Mesodermal cell (in vitro differentiated cells): ENCODE data around the gene C20orf96.
"Not testable (repeated sequence)": the region's sequence is repeated elsewhere in the genome, so short reads cannot be mapped to it uniquely, and the experiment has no call there.

ENCODE experiments used
- H3K27ac ChIP-seq: 2 replicates; pipeline ENCODE4 v1.7.0; 2013; ENCODE audit warnings: mild to moderate bottlenecking, low read depth, low read length, moderate library complexity; ENCODE audit not compliant: severe bottlenecking
- H3K36me3 ChIP-seq: 2 replicates; pipeline ENCODE4 v1.7.1; 2013; ENCODE audit warnings: mild to moderate bottlenecking, low read length, moderate library complexity; ENCODE audit not compliant: control insufficient read depth, insufficient read depth
- H3K4me1 ChIP-seq: one replicate; pipeline ENCODE4 v1.7.1; 2013; ENCODE audit warnings: mild to moderate bottlenecking, low read length; ENCODE audit not compliant: insufficient read depth, control insufficient read depth, poor library complexity, severe bottlenecking
- H3K4me3 ChIP-seq: 2 replicates; pipeline ENCODE4 v1.7.0; 2013; ENCODE audit warnings: low read length, control low read depth, mild to moderate bottlenecking; ENCODE audit not compliant: insufficient read depth, poor library complexity, severe bottlenecking; ENCODE audit errors: extremely low read depth
- H3K9me3 ChIP-seq: 2 replicates; pipeline ENCODE4 v1.7.1; 2013; ENCODE audit warnings: mild to moderate bottlenecking, low read length, moderate library complexity; ENCODE audit not compliant: control insufficient read depth
- whole genome bisulfite sequencing, 2 experiments: methylation state at CpG; one replicate each; pipeline ENCODE4 v1.1.5; 2013; ENCODE audit warnings: missing lambda C conversion rate in 2 of 2; ENCODE audit not compliant: insufficient coverage in 2 of 2; 5-methylcytosine and 5-hydroxymethylcytosine counted together

Gene C20orf96

GRCh38 chr20:258269-258858, 32.2 kb downstream of the C20orf96 start:
- no peaks in the 10 kb centered on the region for H3K9me3 ChIP-seq
- WGBS, 2 experiments, result 61 to 78% methylated on average over 2 to 3 of the region's 4 CpGs
- no peak overlapping the region for H3K27ac ChIP-seq
- H3K4me3 ChIP-seq, result no peak overlapping the region
- H3K4me1 ChIP-seq, result no peaks in the 10 kb centered on the region
- no peaks in the 10 kb centered on the region for H3K36me3 ChIP-seq

- Histone ChIP-seq H3K36me3 (no peaks in the 10 kb centered on the region), H3K9me3 (no peaks in the 10 kb centered on the region), H3K27ac (no peak within 1 kb of the TSS), H3K4me3 (no peak within 1 kb of the TSS), H3K4me1 (no peaks in the 10 kb centered on the region)
- 88 to 98% methylated on average over 6 of the region's 7 CpGs for WGBS, 2 experiments
Measured at GRCh38 chr20:257419-257818, 33.1 kb downstream of the C20orf96 start, which contains the start of gene DEFB132. DEFB132 (plus strand) TSS chr20:257724; CDS start chr20:257779, 55 bp downstream.

- H3K36me3 ChIP-seq, H3K4me3 ChIP-seq, H3K27ac ChIP-seq, H3K4me1 ChIP-seq, H3K9me3 ChIP-seq: not testable (repeated sequence)
- WGBS, 2 experiments, result 59 to 60% methylated on average over 3 to 4 of the region's 6 CpGs
Measured at GRCh38 chr20:253447-253846, 37.1 kb downstream of the C20orf96 start.

- H3K36me3 ChIP-seq, result no peaks in the 10 kb centered on the region
- peaks cover 6% of the 10 kb centered on the region for H3K9me3 ChIP-seq
- H3K4me1 ChIP-seq, result no peaks in the 10 kb centered on the region
- H3K27ac ChIP-seq, result no peak overlapping the region
- WGBS, 2 experiments, result 71% methylated on average over 2 of the region's 2 CpGs; no CpG with 5 or more reads in 1 of the 2 experiments
- H3K4me3 ChIP-seq, result no peak overlapping the region
Measured at GRCh38 chr20:252801-253200, 37.7 kb downstream of the C20orf96 start.

GRCh38 chr20:251354-251753, 39.2 kb downstream of the C20orf96 start:
- Histone ChIP-seq H3K27ac (no peak overlapping the region), H3K4me1 (no peaks in the 10 kb centered on the region), H3K4me3 (no peak overlapping the region), H3K36me3 (no peaks in the 10 kb centered on the region), H3K9me3 (peaks cover 6% of the 10 kb centered on the region)
- 0% methylated on average over 1 of the region's 2 CpGs; no CpG with 5 or more reads in 1 of the 2 experiments for WGBS, 2 experiments

- H3K36me3 ChIP-seq, result no peaks in the 10 kb centered on the region
- no peak overlapping the region for H3K4me3 ChIP-seq
- H3K9me3 ChIP-seq, result no peaks in the 10 kb centered on the region
- 94 to 100% methylated on average over 2 of the region's 2 CpGs for WGBS, 2 experiments
- no peaks in the 10 kb centered on the region for H3K4me1 ChIP-seq
- no peak overlapping the region for H3K27ac ChIP-seq
Measured at GRCh38 chr20:242905-243304, 47.6 kb downstream of the C20orf96 start.

- H3K9me3 ChIP-seq, result no peaks in the 10 kb centered on the region
- H3K4me1 ChIP-seq, result no peaks in the 10 kb centered on the region
- no peak overlapping the region for H3K4me3 ChIP-seq
- 86% methylated on average over 3 of the region's 3 CpGs; no CpG with 5 or more reads in 1 of the 2 experiments for WGBS, 2 experiments
- H3K27ac ChIP-seq, result no peak overlapping the region
- H3K36me3 ChIP-seq, result no peaks in the 10 kb centered on the region
Measured at GRCh38 chr20:237929-238328, 52.6 kb downstream of the C20orf96 start.

GRCh38 chr20:237489-237888, 53.1 kb downstream of the C20orf96 start:
- H3K4me3 ChIP-seq, result no peak overlapping the region
- H3K36me3 ChIP-seq, result no peaks in the 10 kb centered on the region
- 84 to 86% methylated on average over 4 of the region's 4 CpGs for WGBS, 2 experiments
- H3K27ac ChIP-seq, result no peak overlapping the region
- H3K9me3 ChIP-seq, result no peaks in the 10 kb centered on the region
- H3K4me1 ChIP-seq, result no peaks in the 10 kb centered on the region

- Histone ChIP-seq H3K27ac (no peak overlapping the region), H3K4me3 (no peak overlapping the region), H3K9me3 (no peaks in the 10 kb centered on the region), H3K36me3 (no peaks in the 10 kb centered on the region), H3K4me1 (no peaks in the 10 kb centered on the region)
- WGBS, 2 experiments, result 80 to 86% methylated on average over 1 of the region's 1 CpG
Measured at GRCh38 chr20:235891-236290, 54.7 kb downstream of the C20orf96 start.

- no peaks in the 10 kb centered on the region for H3K9me3 ChIP-seq
- H3K4me1 ChIP-seq, result no peaks in the 10 kb centered on the region
- H3K27ac ChIP-seq, result no peak overlapping the region
- WGBS, 2 experiments, result no CpG with 5 or more reads among the region's 3 CpGs
- no peaks in the 10 kb centered on the region for H3K36me3 ChIP-seq
- no peak overlapping the region for H3K4me3 ChIP-seq
Measured at GRCh38 chr20:227439-228105, 63.0 kb downstream of the C20orf96 start.

- Histone ChIP-seq H3K27ac (no peak within 1 kb of the TSS), H3K9me3 (no peaks in the 10 kb centered on the region), H3K4me1 (no peaks in the 10 kb centered on the region), H3K36me3 (no peaks in the 10 kb centered on the region), H3K4me3 (no peak within 1 kb of the TSS)
- 77 to 79% methylated on average over 2 to 3 of the region's 3 CpGs for WGBS, 2 experiments
Measured at GRCh38 chr20:226958-227357, 63.6 kb downstream of the C20orf96 start, which contains the start of gene DEFB129. DEFB129 (plus strand) TSS chr20:227258; CDS start chr20:227289, 31 bp downstream.
